D721Med (cell line): Measurements from ENCODE around the gene ABCA5.
A peak's percentile ranks its signal among the peaks of the same experiment; 100 is the strongest.

Experiments
- DNase-seq: peaks from one replicate; pipeline ENCODE4 v3.0.0; 2011; ENCODE audit warnings: low spot score; ENCODE audit not compliant: insufficient read length
- FAIRE-seq: peaks from 2 replicates; lab custom pipeline; 2011; peaks lifted over from hg19 to GRCh38; lab: Jason Lieb, UNC
- TF ChIP-seq, protein P1 (sequence below): IDR thresholded peaks from 2 replicates; pipeline ENCODE4 v1.5.1; 2012; ENCODE audit warnings: mild to moderate bottlenecking, control low read depth; ENCODE audit not compliant: insufficient read depth; ENCODE audit errors: missing control alignments

ABCA5 gene

GRCh38 chr17:69267219-69267618, 59.7 kb downstream of the ABCA5 start:
- TF ChIP-seq, protein P1, sequence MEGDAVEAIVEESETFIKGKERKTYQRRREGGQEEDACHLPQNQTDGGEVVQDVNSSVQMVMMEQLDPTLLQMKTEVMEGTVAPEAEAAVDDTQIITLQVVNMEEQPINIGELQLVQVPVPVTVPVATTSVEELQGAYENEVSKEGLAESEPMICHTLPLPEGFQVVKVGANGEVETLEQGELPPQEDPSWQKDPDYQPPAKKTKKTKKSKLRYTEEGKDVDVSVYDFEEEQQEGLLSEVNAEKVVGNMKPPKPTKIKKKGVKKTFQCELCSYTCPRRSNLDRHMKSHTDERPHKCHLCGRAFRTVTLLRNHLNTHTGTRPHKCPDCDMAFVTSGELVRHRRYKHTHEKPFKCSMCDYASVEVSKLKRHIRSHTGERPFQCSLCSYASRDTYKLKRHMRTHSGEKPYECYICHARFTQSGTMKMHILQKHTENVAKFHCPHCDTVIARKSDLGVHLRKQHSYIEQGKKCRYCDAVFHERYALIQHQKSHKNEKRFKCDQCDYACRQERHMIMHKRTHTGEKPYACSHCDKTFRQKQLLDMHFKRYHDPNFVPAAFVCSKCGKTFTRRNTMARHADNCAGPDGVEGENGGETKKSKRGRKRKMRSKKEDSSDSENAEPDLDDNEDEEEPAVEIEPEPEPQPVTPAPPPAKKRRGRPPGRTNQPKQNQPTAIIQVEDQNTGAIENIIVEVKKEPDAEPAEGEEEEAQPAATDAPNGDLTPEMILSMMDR = no peak
- DNase-seq (no peak), FAIRE-seq (no peak)

DNA sequence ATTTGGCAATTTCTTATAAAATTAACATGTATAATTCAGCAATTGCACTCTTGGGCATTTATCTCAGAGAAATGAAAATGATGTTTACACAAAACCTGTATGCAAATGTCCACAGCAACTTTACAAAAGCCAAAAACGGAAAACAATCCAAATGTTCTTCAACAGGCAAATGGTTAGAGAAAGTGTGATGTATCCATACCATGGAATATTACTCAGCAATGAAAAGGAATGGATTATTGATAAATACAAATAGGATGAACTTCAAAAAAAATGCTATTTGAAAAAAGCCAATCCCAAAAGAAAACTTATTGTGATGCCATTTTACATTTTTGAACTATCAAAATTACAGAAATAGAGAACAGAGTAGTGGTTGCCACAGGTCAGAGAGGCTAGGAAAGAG, 61.1 kb downstream of the ABCA5 start:
- FAIRE-seq = peak; percentile 48
- DNase-seq = no peak
- TF ChIP-seq, protein P1 = no peak

- FAIRE-seq = no peak
- no peak for DNase-seq
- TF ChIP-seq, protein P1 = no peak
Measured at GRCh38 chr17:69254187-69254586, 72.7 kb downstream of the ABCA5 start.

GRCh38 chr17:69250641-69251040, 76.3 kb downstream of the ABCA5 start:
- DNase-seq (no peak), FAIRE-seq (no peak)
- TF ChIP-seq, protein P1 = no peak

GRCh38 chr17:69246726-69247375, 80.1 kb downstream of the ABCA5 start:
- FAIRE-seq (peak; percentile 94), DNase-seq (no peak)
- TF ChIP-seq, protein P1 = peak; percentile 85

- FAIRE-seq (no peak), DNase-seq (no peak)
- TF ChIP-seq, protein P1 = no peak
Measured at GRCh38 chr17:69246202-69246601, 80.7 kb downstream of the ABCA5 start.

GRCh38 chr17:69245617-69246016, 81.3 kb downstream of the ABCA5 start:
- DNase-seq (no peak), FAIRE-seq (no peak)
- TF ChIP-seq, protein P1 = no peak
